SH-SY5Y (cell line): ENCODE results near the gene FGGY.

Source experiments
- GATA2 ChIP-seq: IDR thresholded peaks from 2 replicates; pipeline ENCODE4 v1.6.1; 2011; ENCODE audit warnings: mild to moderate bottlenecking, low read depth, low read length
- GATA3 ChIP-seq: IDR thresholded peaks from 2 replicates; pipeline ENCODE4 v1.6.1; 2011; ENCODE audit warnings: low read depth, mild to moderate bottlenecking, low read length, moderate library complexity

- TF ChIP-seq GATA3 (no peak), GATA2 (no peak)
Observed at GRCh38 chr1:59742526-59742925, 445.6 kb downstream of the FGGY start.
